ENCODE measurements around the gene ATG13. TPM values are rescaled to one million over a fixed set of nuclear protein-coding genes. Genes with fewer than 3 reads are reported as not detected.
"Not testable (repeated sequence)": the region's sequence is repeated elsewhere in the genome, so short reads cannot be mapped to it uniquely, and the experiment has no call there.

Gene ATG13
- total RNA-seq, 2 donors from 2014 or later: 96.4 to 130 TPM

GRCh38 chr11:46712874-46713576 is 95.7 kb downstream of the ATG13 start:
- H3K4me3 Mint-ChIP-seq: no peak overlapping the region
- H3K4me3 ChIP-seq (ENCODE audit: low read length): no peak overlapping the region
- no peaks in the 10 kb centered on the region for H3K27me3 ChIP-seq (ENCODE audit: control insufficient read depth, insufficient read depth, low read length, poor library complexity, severe bottlenecking)
- H3K36me3 Mint-ChIP-seq (ENCODE audit: low read depth): no peaks in the 10 kb centered on the region
- no peak for TF ChIP-seq CTCF (conservative IDR thresholded peaks at IDR 0.05)
- DNase-seq: no peak
- no peaks in the 10 kb centered on the region for H3K27me3 Mint-ChIP-seq (ENCODE audit: insufficient read depth)
- H3K27ac Mint-ChIP-seq: no peak overlapping the region
- peaks cover 9% of the 10 kb centered on the region for H3K36me3 ChIP-seq (ENCODE audit: control insufficient read depth, insufficient read depth, low read length)
- peaks cover under 1% of the 10 kb centered on the region for H3K4me1 Mint-ChIP-seq
- H3K27ac ChIP-seq (ENCODE audit: low read depth, low read length): no peak overlapping the region
- no peaks in the 10 kb centered on the region for H3K9me3 Mint-ChIP-seq
- no peaks in the 10 kb centered on the region for H3K9me3 ChIP-seq (ENCODE audit: control insufficient read depth, low read length)
- no peak overlapping the region for H3K9ac ChIP-seq (ENCODE audit: extremely low read depth, low read length, poor library complexity, severe bottlenecking)
- H3K4me1 ChIP-seq (ENCODE audit: control insufficient read depth, insufficient read depth, low read length): no peaks in the 10 kb centered on the region
- WGBS, 2 experiments (ENCODE audit: insufficient coverage in 1 of 2, insufficient read length in 1 of 2): 89 to 94% methylated on average over 7 of the region's 7 CpGs

DNA sequence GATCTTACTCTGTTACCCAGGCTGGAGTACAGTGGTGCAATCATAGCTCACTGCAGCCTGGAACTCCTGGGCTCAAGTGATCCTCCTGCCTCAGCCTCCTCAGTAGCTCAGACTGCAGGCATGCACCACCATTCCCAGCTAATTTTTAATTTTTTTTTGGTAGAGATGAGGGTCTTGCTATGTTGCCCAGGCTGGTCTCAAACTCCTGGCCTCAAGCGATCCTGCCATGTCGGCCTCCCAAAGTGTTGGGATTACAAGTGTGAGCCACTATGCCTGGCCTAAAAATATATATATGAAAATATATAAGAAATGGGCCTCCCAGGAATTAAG is 100.4 kb downstream of the ATG13 start:
- H3K4me1 ChIP-seq (ENCODE audit: control insufficient read depth, insufficient read depth, low read length); H3K9me3 Mint-ChIP-seq; H3K27ac Mint-ChIP-seq; H3K36me3 ChIP-seq (ENCODE audit: control insufficient read depth, insufficient read depth, low read length); H3K4me3 Mint-ChIP-seq; H3K4me3 ChIP-seq (ENCODE audit: low read length); H3K36me3 Mint-ChIP-seq (ENCODE audit: low read depth); H3K27me3 Mint-ChIP-seq (ENCODE audit: insufficient read depth); H3K27me3 ChIP-seq (ENCODE audit: control insufficient read depth, insufficient read depth, low read length, poor library complexity, severe bottlenecking); H3K27ac ChIP-seq (ENCODE audit: low read depth, low read length); H3K9ac ChIP-seq (ENCODE audit: extremely low read depth, low read length, poor library complexity, severe bottlenecking); H3K9me3 ChIP-seq (ENCODE audit: control insufficient read depth, low read length); DNase-seq: not testable (repeated sequence)
- H3K4me1 Mint-ChIP-seq: peaks cover 15% of the 10 kb centered on the region
- WGBS, 2 experiments (ENCODE audit: insufficient coverage in 1 of 2, insufficient read length in 1 of 2): 100% methylated on average over 2 of the region's 2 CpGs; no CpG with 5 or more reads in 1 of the 2 experiments

DNA sequence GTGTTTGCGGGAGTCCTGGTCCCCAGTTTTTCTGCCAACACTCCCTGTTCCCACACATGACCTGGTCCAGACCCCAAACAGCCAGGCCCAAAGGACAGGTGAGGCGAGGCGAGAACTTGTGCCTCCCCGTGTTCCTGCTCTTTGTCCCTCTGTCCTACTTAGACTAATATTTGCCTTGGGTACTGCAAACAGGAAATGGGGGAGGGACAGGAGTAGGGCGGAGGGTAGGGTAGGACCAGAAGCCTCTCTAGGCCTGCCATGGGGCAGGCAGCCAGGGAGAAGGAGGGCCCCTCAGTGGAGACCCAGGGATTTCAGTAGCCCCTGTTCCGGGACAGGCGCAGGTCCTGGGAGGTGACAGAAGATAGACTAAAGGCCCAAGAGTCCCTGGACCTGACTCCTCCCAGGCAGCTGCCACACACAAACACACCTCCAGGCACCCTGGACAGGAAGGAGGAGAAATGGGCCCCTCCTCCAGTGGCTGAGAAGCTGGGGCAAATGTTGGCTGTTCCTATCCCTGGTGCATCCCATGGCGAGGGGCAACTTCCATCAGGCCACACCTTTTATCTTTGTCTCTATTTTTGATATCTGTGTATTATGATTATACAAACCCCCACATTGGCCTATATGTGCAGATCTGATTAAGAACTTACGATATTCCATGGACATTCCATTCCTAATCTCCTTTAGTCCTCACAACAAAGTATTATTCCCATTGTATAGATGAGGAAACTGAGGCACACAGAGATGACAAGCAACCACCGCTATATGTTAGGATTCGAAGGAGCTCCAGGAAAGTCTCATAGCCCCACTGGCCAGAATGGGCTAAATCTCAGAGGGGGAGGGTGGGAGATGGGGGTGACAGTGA is 101.0 kb downstream of the ATG13 start:
- Mint-ChIP-seq H3K4me1 (peaks cover 15% of the 10 kb centered on the region), H3K27ac (no peak overlapping the region), H3K4me3 (no peak overlapping the region), H3K27me3 (ENCODE audit: insufficient read depth) (no peaks in the 10 kb centered on the region), H3K9me3 (no peaks in the 10 kb centered on the region), H3K36me3 (ENCODE audit: low read depth) (no peaks in the 10 kb centered on the region)
- no peaks in the 10 kb centered on the region for H3K9me3 ChIP-seq (ENCODE audit: control insufficient read depth, low read length)
- no peaks in the 10 kb centered on the region for H3K4me1 ChIP-seq (ENCODE audit: control insufficient read depth, insufficient read depth, low read length)
- no peak for TF ChIP-seq CTCF (conservative IDR thresholded peaks at IDR 0.05)
- no peak overlapping the region for H3K4me3 ChIP-seq (ENCODE audit: low read length)
- H3K27me3 ChIP-seq (ENCODE audit: control insufficient read depth, insufficient read depth, low read length, poor library complexity, severe bottlenecking): no peaks in the 10 kb centered on the region
- H3K9ac ChIP-seq (ENCODE audit: extremely low read depth, low read length, poor library complexity, severe bottlenecking): no peak overlapping the region
- peak; percentile 63 for DNase-seq
- 72 to 93% methylated on average over 2 to 9 of the region's 11 CpGs for WGBS, 2 experiments (ENCODE audit: insufficient coverage in 1 of 2, insufficient read length in 1 of 2)
- no peaks in the 10 kb centered on the region for H3K36me3 ChIP-seq (ENCODE audit: control insufficient read depth, insufficient read depth, low read length)
- H3K27ac ChIP-seq (ENCODE audit: low read depth, low read length): no peak overlapping the region

Measured in endodermal cell (in vitro differentiated cells).